HK-2 (cell line): ENCODE measurements around the gene PACSIN1.
"Not testable (repeated sequence)": the region's sequence is repeated elsewhere in the genome, so short reads cannot be mapped to it uniquely, and the experiment has no call there.

ENCODE experiments used
- DNase-seq: peaks from one replicate; pipeline ENCODE4 v3.0.0-alpha.2; 2018; ENCODE audit not compliant: unreplicated experiment

PACSIN1 gene

DNA sequence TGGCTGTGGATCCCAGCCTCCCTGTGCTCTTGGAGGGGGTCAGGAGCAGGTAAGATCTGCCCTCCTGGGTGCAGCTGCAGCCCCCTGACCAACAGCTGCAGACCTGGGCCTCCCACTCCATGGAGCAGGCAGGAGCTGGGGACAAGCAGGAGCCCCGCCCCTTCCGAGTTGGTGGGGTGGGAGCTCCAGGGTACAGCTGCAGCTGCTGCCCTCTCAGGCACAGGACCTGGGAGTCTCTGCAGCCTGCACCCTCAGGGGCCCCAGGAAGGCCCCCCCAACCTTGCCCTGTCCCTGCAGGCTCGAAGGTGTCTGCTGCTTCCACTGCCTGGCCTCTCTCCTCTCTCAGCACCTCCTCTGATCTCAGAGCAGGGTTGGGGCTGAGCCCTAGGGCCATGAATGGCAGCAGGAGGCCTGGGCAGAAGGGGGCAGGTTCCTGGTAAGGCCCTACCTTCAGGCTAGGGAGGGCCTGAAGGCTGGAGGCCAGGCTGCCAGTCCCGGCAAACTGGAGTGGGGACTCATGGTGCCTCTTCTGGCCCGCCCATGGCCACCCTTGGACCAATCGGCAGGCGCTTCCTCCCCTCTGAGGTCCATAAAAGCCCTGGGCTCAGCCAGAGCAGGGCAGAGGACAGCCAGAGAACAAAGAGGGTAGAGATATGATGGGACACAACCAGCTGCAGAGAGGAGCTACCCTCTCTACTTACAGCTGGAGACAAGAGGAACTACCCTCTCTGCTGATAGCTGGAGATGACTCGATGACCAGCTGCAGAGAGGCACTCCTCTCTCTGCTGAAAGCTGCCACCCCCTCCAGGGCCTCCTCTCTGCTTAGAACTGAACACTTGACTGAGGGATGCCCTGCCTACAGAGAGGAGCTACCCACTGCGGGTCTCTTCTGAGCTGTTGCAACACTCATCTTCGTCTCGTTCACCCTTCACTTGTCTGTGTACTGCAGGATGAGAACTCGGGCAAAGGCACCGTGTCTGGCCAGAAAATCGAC lies 7.8 kb upstream of the PACSIN1 start:
- no peak for DNase-seq

DNA sequence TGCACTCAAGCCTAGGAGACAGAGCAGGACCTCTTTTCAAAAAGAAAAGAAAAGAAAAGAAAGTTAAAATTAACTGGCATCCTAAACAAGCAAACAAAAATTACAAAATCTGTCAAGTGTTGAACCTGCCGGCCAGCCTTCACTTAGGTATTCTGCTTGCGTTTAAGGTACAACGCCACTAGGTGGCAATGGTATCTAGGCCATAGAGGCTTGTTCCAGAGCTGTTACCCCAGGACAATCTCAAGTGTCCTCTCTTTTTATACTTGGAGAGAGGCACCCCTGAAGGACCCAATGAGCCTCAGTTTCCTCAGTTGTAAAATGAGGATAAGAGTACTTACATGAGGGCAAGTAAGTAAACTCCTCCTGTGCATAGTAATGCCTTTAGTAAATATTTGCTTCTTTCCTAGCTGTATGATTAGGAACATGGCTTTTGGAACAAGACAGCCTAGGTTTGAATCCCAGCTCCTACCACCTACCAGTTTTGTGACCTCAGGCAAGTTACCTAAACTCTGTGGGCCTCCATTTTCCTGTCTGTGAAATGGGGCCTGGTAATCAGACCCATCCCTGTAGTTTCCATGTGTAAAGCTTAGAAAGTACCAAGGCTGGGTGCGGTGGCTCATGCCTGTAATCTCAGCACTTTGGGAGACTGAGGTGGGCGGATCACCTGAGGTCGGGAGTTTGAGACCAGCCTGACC lies 5.8 kb upstream of the PACSIN1 start:
- peak; percentile 24 for DNase-seq

DNA sequence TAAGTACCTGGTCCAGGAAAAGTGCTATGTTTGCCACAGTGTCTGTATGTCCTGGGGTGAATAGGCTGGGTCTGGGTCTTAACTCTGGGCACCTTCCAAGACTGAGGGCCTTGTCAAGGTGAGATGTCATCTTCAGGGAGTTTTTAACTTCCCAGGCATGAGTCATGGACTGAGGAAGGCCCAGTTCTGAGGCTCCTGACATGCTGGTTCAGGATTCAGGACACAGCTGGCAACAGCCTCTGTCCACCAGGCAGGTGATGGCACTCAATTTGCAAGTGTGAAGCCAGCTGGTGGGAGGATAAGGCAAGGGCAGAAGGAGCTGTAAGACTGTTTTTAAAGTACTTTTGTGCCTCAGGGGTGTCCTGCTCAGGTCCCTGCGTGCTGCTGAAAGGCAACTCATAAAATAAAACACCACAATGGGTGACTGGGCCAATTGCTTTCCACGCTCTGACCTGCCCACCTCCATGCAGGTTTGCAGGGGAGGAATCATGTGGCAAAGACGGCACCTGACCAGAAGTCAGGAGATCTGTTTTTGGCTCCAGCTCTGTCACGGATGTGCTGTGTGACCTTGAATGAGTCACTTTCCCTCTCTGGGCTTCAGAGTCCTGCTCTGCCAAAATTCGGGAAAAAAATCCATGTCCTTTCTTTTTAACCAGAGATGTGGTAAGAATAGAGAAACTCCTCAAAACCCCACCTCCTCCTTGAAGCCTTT lies 4.9 kb upstream of the PACSIN1 start:
- DNase-seq, result no peak

DNA sequence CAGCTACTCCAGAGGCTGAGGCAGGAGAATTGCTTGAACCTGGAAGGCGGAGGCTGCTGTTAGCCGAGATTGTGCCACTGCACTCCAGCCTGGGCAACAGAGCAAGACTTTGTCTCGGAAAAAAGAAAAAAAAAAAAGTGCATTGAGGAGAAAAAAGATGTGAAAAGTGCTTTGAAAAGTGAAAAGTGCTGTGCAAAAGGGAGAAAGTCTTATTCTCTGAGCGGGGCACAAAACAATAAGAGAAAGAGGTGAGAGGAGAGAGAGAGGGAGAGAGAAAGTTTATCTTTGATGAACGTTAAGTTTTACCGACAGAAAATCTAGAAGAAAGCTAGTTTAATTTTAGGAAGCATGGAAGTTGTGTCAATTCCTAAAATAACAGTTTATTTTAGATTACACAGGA lies 3.9 kb upstream of the PACSIN1 start:
- DNase-seq, result no peak

DNA sequence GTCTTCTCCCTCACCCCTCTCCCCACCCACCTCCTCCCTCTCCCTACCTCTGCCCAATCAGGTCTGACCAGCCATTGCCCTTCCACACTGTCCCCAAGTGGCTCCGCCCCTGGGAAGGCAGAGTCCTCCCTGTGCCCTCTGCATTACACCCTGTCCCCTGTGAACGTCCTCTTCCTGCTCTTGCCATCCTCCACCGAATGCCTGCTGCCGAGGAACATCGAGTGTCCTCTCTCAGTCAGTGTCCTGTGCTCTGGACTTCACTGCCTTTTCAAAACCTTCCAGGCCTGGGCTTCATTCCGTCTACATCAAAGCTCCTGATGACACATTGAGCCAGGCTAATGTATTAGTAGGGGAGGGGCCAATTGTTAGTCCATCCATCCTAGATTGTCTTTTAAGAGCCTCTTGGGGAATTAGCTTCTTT lies 3.3 kb upstream of the PACSIN1 start:
- peak; percentile 23 for DNase-seq

DNA sequence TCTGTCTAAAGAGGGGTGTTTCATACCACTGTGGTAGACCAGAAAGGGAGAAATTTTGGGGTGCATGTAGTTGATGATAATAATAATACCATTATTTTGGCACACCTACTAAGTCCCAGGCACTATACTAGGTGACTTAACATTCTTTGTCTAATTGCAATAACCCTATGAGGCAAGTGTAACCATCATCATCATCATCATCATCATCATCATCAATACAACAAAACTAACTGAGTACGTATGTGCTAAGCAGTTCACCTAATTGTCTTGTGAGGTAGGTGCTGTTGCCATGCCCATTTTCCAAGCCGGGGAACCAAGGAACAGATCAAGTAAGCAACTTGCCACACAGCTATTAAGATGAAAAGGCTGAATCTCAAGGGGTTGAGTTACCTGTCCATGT lies 2.6 kb upstream of the PACSIN1 start:
- DNase-seq, result no peak

- DNase-seq, result no peak
Measured at GRCh38 chr6:34463849-34464248, 2.0 kb upstream of the PACSIN1 start.

- no peak for DNase-seq
Measured at GRCh38 chr6:34466242-34467185, 638 bp downstream of the PACSIN1 start.

- no peak for DNase-seq
Measured at GRCh38 chr6:34468378-34468892, 2.6 kb downstream of the PACSIN1 start.

GRCh38 chr6:34469499-34469898 lies 3.6 kb downstream of the PACSIN1 start:
- no peak for DNase-seq

DNA sequence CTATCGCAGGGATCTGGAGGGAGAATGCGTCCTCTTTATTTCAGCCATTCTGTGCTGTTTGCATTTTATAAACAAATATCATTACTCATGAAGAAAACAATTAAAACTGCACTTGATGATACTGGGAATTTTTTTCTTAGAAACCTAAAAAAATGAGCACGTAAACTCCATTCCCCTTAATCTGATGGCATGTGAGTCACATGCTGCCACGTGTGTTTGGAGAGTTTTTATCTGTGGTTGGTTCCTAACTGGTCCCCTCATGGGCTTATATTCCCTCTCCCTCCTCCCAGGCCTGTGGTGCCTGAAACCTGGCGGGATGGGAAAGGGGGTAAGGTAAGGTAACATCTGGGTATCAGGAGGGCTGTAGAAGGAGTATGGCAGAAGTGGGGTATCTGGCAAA lies 6.5 kb downstream of the PACSIN1 start:
- DNase-seq, result no peak

GRCh38 chr6:34473967-34474366 lies 8.1 kb downstream of the PACSIN1 start:
- no peak for DNase-seq

- no peak for DNase-seq
Measured at GRCh38 chr6:34474754-34475153, 8.9 kb downstream of the PACSIN1 start.

DNA sequence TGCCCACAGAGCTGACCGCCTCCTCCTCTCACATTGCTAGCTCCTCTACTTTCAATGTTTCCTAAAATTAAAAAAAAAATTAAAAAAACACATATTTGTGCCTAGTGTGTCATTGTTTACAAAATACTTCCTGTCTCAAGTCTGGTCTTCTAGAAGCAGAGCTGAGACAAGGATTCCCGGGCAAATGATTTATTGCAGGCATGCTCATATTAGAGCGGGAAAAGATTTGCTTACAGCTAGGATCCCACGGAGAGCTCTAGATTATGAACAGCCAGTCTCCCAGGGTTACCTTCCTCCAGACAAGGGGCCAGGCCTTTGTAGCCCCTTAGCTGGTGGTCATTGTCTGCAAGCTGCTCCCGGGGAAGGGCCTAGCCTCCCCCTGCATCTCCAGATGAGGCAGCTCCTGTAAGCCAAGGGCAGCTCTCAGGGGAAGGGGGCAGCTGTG lies 9.4 kb downstream of the PACSIN1 start:
- DNase-seq, result no peak

GRCh38 chr6:34475767-34476328 lies 10.0 kb downstream of the PACSIN1 start:
- no peak for DNase-seq

DNA sequence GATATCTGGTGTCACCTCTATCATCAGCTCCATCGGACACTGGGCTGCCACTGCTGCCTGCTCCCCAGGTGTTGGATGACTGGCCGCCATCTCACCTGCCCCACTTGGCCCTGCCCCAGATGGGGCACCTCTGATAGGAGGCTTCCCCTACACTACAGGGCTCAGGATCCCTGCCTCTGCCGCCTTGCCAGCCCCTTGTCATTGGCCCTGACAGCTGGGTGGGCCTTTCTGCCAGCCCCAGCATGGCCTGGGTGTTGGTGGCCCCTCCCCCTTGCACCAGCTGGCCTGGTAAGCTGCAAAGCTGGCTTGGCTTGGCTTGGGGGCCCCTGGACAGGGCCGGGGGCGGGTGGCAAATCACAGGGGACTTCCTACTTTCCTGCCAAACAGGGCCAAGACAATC lies 10.6 kb downstream of the PACSIN1 start:
- no peak for DNase-seq

- DNase-seq, result no peak
Measured at GRCh38 chr6:34476921-34477320, 11.0 kb downstream of the PACSIN1 start.

DNA sequence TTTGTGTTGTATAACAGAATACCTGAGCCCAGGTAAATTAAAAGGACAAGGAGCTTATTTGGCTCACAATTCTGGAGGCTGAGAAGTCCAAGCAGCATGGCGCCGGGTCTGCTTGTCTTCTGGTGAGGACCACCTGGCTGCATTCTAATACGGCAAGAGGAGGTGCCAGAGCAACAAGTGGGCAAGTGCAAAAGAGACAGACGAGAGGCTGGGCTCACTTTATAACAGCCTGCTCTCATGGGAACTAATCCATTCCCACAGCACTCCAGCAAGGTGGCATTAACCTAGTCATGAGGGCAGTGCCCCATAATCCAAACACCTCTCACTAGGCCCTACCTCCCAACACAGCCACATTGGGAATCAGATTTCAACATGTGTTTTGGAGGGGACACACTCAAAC lies 12.9 kb downstream of the PACSIN1 start:
- DNase-seq, result no peak

DNA sequence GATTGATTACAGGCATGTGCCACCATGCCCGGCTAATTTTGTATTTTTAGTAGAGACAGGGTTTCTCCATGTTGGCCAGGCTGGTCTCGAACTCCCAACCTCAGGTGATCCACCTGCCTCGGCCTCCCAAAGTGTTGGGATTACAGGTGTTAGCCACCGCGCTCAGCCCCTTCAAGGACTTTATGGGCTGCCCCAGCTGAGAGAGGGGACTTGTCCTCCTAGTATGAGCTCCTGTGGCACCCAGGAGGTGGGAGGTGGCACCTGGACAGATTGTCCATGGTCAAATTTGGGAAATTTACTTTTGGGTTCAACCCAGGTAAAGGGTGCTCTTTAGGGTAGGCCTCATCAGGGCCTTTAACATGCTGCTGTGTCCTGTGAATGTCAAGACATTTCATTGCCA lies 17.9 kb downstream of the PACSIN1 start:
- DNase-seq, result not testable (repeated sequence)

DNA sequence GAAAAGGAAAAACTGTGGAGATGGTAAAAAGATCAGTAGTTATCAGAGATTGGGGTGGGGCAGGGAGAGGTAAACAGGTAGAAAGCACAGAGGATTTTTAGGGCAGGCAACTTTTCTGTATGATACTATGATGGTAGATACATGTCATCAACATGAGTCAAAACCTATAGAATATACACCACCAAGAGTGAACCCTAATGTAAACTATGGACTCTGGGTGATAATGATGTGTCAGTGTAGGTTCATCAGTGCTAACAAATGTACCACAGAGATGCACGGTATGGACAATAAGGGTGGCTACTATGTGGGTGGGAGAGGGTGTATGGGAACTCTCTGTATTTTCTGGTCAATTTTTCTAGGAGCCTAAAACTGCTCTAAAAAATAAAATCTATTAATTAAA lies 18.5 kb downstream of the PACSIN1 start:
- no peak for DNase-seq

- DNase-seq, result no peak
Measured at GRCh38 chr6:34484899-34485298, 19.0 kb downstream of the PACSIN1 start.
